Smooth muscle cell (in vitro differentiated cells): Measurements from ENCODE around the gene GAREM2. TPM values are rescaled to one million over a fixed set of nuclear protein-coding genes. Genes with fewer than 3 reads are reported as not detected.
A peak's percentile ranks its signal among the peaks of the same experiment; 100 is the strongest.

ENCODE experiments used
- DNase-seq: peaks from one replicate; lab custom pipeline; 2025; ENCODE audit not compliant: unreplicated experiment; lab: John Stamatoyannopoulos, UW
- H2AFZ ChIP-seq: fragments of 200-600 bp; sonication (generic); 2 replicates; pipeline ENCODE4 v1.6.0; 2016; ENCODE audit warnings: antibody characterized with exemption, low read depth, mild to moderate bottlenecking
- H3F3A ChIP-seq: fragments of 200-600 bp; sonication (generic); 2 replicates; pipeline ENCODE4 v1.6.0; 2017; ENCODE audit warnings: antibody characterized with exemption, low read depth
- H3K27ac ChIP-seq: fragments of 200-600 bp; sonication (generic); 2 replicates; pipeline ENCODE4 v1.5.1; 2016; ENCODE audit warnings: low read depth, mild to moderate bottlenecking
- H3K27me3 ChIP-seq: fragments of 200-600 bp; sonication (generic); 2 replicates; pipeline ENCODE4 v1.6.1; 2016; ENCODE audit warnings: low read depth, mild to moderate bottlenecking
- H3K36me3 ChIP-seq: fragments of 200-600 bp; sonication (generic); 2 replicates; pipeline ENCODE4 v1.5.1; 2016; ENCODE audit warnings: low read depth
- H3K4me1 ChIP-seq: fragments of 200-600 bp; sonication (generic); 2 replicates; pipeline ENCODE4 v1.5.1; 2016; ENCODE audit warnings: low read depth
- H3K4me2 ChIP-seq: fragments of 200-600 bp; sonication (generic); 2 replicates; pipeline ENCODE4 v1.6.0; 2016; ENCODE audit warnings: mild to moderate bottlenecking
- H3K4me3 ChIP-seq: fragments of 200-600 bp; sonication (generic); 2 replicates; pipeline ENCODE4 v1.5.1; 2016; ENCODE audit warnings: mild to moderate bottlenecking
- H3K79me2 ChIP-seq: fragments of 200-600 bp; sonication (generic); 2 replicates; pipeline ENCODE4 v1.6.0; 2016; ENCODE audit warnings: low read depth, mild to moderate bottlenecking
- H3K9ac ChIP-seq: fragments of 200-600 bp; sonication (generic); 2 replicates; pipeline ENCODE4 v1.6.0; 2016; ENCODE audit warnings: low read depth
- H3K9me3 ChIP-seq: fragments of 200-600 bp; sonication (generic); replicated peaks from 2 replicates; pipeline ENCODE4 v1.5.1; 2016; ENCODE audit warnings: low read depth
- H4K20me1 ChIP-seq: fragments of 200-600 bp; sonication (generic); 2 replicates; pipeline ENCODE4 v1.6.0; 2016; ENCODE audit warnings: low read depth
- CTCF ChIP-seq: fragments of 200-600 bp; sonication (generic); IDR thresholded peaks from 2 replicates; pipeline ENCODE4 v1.5.1; 2017; ENCODE audit warnings: borderline replicate concordance, mild to moderate bottlenecking, antibody characterized with exemption; ENCODE audit not compliant: insufficient read depth, poor library complexity, severe bottlenecking
- WGBS: methylation state at CpG from one replicate; pipeline ENCODE4 v1.1.7; 2016; ENCODE audit warnings: low lambda C conversion rate; 5-methylcytosine and 5-hydroxymethylcytosine counted together
- polyA plus RNA-seq: library from polyadenylated mRNA; unstranded; fragments of >200 nt; fragmentation: Nextera tagmentation; extraction: Ambion mirVana; gene quantifications from 2 replicates; pipeline ENCODE4 v1.2.1, GENCODE V29; 2016
- total RNA-seq: library from RNA; depleted of rRNA; stranded (reverse); fragments of >200 nt; gene quantifications from 2 replicates; pipeline ENCODE4 v1.2.3, GENCODE V29; 2014

GAREM2 gene
- total and polyA plus RNA-seq, 2 experiments from 2014 or later, result 2.9 to 16.2 TPM

- H3K79me2 ChIP-seq, result no peaks in the 10 kb centered on the region
- no peak overlapping the region for H3K9ac ChIP-seq
- WGBS, result 97% methylated on average over 2 of the region's 2 CpGs
- no peaks in the 10 kb centered on the region for H3K27me3 ChIP-seq
- H3K4me1 ChIP-seq, result no peaks in the 10 kb centered on the region
- H3K27ac ChIP-seq, result no peak overlapping the region
- H3K36me3 ChIP-seq, result peaks cover 27% of the 10 kb centered on the region
- no peak for DNase-seq
- no peak overlapping the region for H3K4me3 ChIP-seq
- TF ChIP-seq CTCF, result no peak
- H2AFZ ChIP-seq, result no peak overlapping the region
- H3K4me2 ChIP-seq, result no peak overlapping the region
- no peaks in the 10 kb centered on the region for H3K9me3 ChIP-seq
- H3F3A ChIP-seq, result no peaks in the 10 kb centered on the region
- peaks cover 5% of the 10 kb centered on the region for H4K20me1 ChIP-seq
These were observed 51.2 kb downstream of the GAREM2 start for GRCh38 chr2:26224095-26224494.

GRCh38 chr2:26229595-26229994 lies 56.7 kb downstream of the GAREM2 start:
- DNase-seq, result no peak
- Histone ChIP-seq H3K4me2 (no peak overlapping the region), H3K4me3 (no peak overlapping the region), H4K20me1 (no peaks in the 10 kb centered on the region), H3K27me3 (no peaks in the 10 kb centered on the region), H3K9ac (no peak overlapping the region), H3K27ac (no peak overlapping the region), H2AFZ (no peak overlapping the region), H3K79me2 (no peaks in the 10 kb centered on the region), H3K9me3 (no peaks in the 10 kb centered on the region), H3K4me1 (no peaks in the 10 kb centered on the region), H3K36me3 (peaks cover 68% of the 10 kb centered on the region), H3F3A (no peaks in the 10 kb centered on the region)
- WGBS, result 99% methylated on average over 3 of the region's 3 CpGs
- TF ChIP-seq CTCF, result no peak

GRCh38 chr2:26230806-26231205 lies 57.9 kb downstream of the GAREM2 start:
- Histone ChIP-seq H3K36me3 (peaks cover 71% of the 10 kb centered on the region), H3K4me2 (no peak overlapping the region), H3K4me3 (no peak overlapping the region), H3K9me3 (no peaks in the 10 kb centered on the region), H3K79me2 (no peaks in the 10 kb centered on the region), H3K4me1 (no peaks in the 10 kb centered on the region), H3F3A (no peaks in the 10 kb centered on the region), H2AFZ (no peak overlapping the region), H3K9ac (no peak overlapping the region), H3K27me3 (no peaks in the 10 kb centered on the region), H4K20me1 (no peaks in the 10 kb centered on the region), H3K27ac (no peak overlapping the region)
- WGBS, result 98% methylated on average over 2 of the region's 2 CpGs
- no peak for DNase-seq
- TF ChIP-seq CTCF, result no peak

- 96% methylated on average over 9 of the region's 9 CpGs for WGBS
- H2AFZ ChIP-seq, result no peak overlapping the region
- no peaks in the 10 kb centered on the region for H3K27me3 ChIP-seq
- H3K27ac ChIP-seq, result no peak overlapping the region
- no peaks in the 10 kb centered on the region for H3F3A ChIP-seq
- H3K79me2 ChIP-seq, result peaks cover 12% of the 10 kb centered on the region
- DNase-seq, result no peak
- no peaks in the 10 kb centered on the region for H3K9me3 ChIP-seq
- peaks cover 41% of the 10 kb centered on the region for H3K36me3 ChIP-seq
- H3K9ac ChIP-seq, result no peak overlapping the region
- H3K4me1 ChIP-seq, result no peaks in the 10 kb centered on the region
- peak; percentile 23 for TF ChIP-seq CTCF
- no peak overlapping the region for H3K4me3 ChIP-seq
- H4K20me1 ChIP-seq, result peaks cover 23% of the 10 kb centered on the region
- H3K4me2 ChIP-seq, result no peak overlapping the region
These were observed 62.2 kb downstream of the GAREM2 start for GRCh38 chr2:26235089-26235488.
